Muscle layer of duodenum (tissue), 2 donors: ENCODE data around the gene DDX11.
"Not testable (repeated sequence)": the region's sequence is repeated elsewhere in the genome, so short reads cannot be mapped to it uniquely, and the experiment has no call there.

ENCODE experiments used
- H3K27ac ChIP-seq: one replicate; pipeline ENCODE4 v1.7.0; 2013; ENCODE audit warnings: mild to moderate bottlenecking, low read length
- H3K27me3 ChIP-seq: one replicate; pipeline ENCODE4 v1.7.0; 2013; ENCODE audit warnings: low read depth, mild to moderate bottlenecking, control low read depth, low read length
- H3K36me3 ChIP-seq, 2 donors: one replicate each; pipeline ENCODE4 v1.7.0; 2013; ENCODE audit warnings: low read length in 2 of 2, control low read depth in 1 of 2, mild to moderate bottlenecking in 1 of 2; ENCODE audit not compliant: insufficient read depth in 2 of 2, control insufficient read depth in 1 of 2
- H3K4me1 ChIP-seq, 2 donors: one replicate each; pipeline ENCODE4 v1.7.0; 2013; ENCODE audit warnings: low read length in 2 of 2, mild to moderate bottlenecking in 2 of 2, control low read depth in 1 of 2, moderate library complexity in 1 of 2; ENCODE audit not compliant: insufficient read depth in 2 of 2, control insufficient read depth in 1 of 2
- H3K4me3 ChIP-seq, 2 donors: one replicate each; pipeline ENCODE4 v1.7.0; 2013; ENCODE audit warnings: low read length in 2 of 2, low read depth in 1 of 2, mild to moderate bottlenecking in 1 of 2
- H3K9me3 ChIP-seq, 2 donors: one replicate each; pipeline ENCODE4 v1.7.0; 2013; ENCODE audit warnings: low read length in 2 of 2, control low read depth in 1 of 2, mild to moderate bottlenecking in 1 of 2; ENCODE audit not compliant: control insufficient read depth in 1 of 2
- donor health status: healthy.

The DDX11 gene

DNA sequence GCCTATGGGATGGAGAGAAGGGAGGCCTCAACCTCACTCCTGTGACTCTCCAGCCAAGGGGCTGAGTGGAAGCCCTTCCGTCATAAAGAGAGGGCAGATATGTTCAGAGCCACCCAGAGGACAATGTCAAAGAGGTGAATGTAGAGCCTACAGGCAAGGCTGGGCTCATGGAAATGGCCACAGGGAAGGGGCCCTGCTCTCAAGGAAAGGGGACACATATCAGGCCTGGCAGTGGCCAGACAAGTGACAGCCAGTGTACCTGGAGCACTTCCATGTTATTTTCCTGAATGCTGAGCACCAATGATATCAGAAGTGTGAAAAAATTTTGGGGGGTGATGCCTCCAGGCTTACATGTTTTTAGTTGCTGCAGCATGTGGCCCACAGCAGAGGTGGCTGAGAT is 36.6 kb upstream of the DDX11 start:
- no peak overlapping the region for H3K4me3 ChIP-seq
- no peaks in the 10 kb centered on the region for H3K27me3 ChIP-seq
- H3K9me3 ChIP-seq = no peaks in the 10 kb centered on the region
- no peaks in the 10 kb centered on the region for H3K36me3 ChIP-seq
- H3K4me1 ChIP-seq = no peaks in the 10 kb centered on the region
- H3K27ac ChIP-seq = no peak overlapping the region

DNA sequence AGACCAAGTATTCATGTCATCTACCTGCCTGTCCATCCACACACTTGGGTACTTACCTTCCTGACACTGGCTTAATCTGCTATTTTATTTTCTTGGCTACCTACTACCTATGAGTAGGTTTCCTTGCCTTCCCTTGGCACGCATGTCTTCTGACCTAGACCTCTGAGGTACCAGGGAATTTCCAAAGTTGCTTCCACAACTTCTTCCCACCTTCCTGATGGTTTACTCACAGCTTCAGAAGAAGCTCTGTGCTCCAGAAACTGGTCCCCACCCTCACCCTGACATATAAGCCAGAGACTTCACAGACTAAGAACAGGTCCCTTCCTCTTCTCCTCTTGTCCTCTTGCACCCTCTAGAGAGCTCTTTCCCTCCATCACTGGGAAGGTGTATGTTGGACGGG is 35.7 kb upstream of the DDX11 start:
- Histone ChIP-seq H3K9me3 (no peaks in the 10 kb centered on the region), H3K27ac (no peak overlapping the region), H3K36me3 (no peaks in the 10 kb centered on the region), H3K4me1 (no peaks in the 10 kb centered on the region), H3K27me3 (no peaks in the 10 kb centered on the region), H3K4me3 (no peak overlapping the region)

DNA sequence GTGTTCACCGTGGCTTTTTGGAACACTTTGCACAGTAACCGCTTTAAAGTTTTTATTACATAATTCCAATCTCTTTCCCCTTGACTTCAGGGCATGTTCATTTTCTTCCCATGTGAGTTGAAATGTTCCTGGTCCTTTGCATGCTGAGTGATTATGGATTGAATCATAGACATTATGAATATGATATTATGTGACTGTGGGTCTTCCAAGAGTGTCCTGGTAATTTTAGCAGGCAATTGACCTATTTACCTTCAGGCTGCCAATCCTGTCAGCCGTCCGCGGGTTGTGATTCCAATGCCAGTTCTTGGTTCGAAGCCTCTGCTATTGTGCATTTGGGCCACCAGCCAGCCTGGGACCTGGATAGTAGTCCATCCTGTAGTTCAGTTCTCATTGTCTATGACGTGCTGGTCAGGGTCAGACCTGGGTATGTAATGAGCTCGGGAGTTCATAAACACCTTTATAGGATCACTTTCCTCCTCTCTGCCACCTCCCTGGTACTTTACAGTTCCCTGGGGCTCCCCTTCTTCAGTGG is 32.6 kb upstream of the DDX11 start:
- no peaks in the 10 kb centered on the region for H3K4me1 ChIP-seq
- no peaks in the 10 kb centered on the region for H3K36me3 ChIP-seq
- no peak overlapping the region for H3K4me3 ChIP-seq
- H3K27me3 ChIP-seq = no peaks in the 10 kb centered on the region
- H3K27ac ChIP-seq = no peak overlapping the region
- no peaks in the 10 kb centered on the region for H3K9me3 ChIP-seq

DNA sequence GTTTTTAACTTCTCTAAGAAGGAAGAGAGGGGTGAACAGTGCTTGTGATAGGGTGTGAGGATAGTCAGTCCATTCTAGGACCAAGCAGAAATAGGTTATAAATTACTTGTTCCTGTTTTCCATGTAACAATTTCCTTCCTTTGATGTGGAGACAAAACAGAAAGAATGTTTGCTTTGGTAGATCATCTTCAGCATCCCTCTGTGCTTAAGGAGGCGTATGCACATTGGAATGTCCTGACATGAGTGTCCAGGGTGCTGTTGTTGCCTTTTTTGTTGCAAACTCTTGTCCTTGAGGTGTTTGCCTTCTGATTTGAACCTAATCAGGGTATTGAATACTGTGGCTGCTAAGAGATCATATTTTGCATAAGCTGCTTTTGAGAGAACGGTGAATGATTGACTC is 23.5 kb upstream of the DDX11 start:
- H3K27me3 ChIP-seq, H3K9me3 ChIP-seq, H3K4me1 ChIP-seq, H3K4me3 ChIP-seq, H3K36me3 ChIP-seq, H3K27ac ChIP-seq: not testable (repeated sequence)

DNA sequence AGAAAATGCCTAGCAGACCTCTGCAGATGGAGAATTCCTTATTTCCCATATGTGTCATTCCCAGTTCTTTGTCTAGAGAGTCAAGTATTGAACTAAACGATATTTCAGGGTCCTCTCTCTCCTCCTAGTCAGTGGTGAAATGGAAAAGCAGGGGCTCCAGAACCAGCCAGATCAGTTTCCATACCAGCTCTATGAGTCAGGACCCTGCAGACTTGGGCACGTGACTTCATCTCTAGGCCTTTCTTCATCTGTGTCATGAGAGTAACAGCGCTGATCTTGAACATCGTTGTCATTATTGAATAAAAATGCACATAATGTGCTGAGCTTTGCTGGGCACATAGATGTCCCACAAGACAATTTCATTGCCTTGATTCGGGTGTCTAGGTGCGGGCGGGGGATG is 23.1 kb upstream of the DDX11 start:
- not testable (repeated sequence) for H3K27ac ChIP-seq, H3K36me3 ChIP-seq, H3K4me3 ChIP-seq, H3K27me3 ChIP-seq, H3K9me3 ChIP-seq, H3K4me1 ChIP-seq

DNA sequence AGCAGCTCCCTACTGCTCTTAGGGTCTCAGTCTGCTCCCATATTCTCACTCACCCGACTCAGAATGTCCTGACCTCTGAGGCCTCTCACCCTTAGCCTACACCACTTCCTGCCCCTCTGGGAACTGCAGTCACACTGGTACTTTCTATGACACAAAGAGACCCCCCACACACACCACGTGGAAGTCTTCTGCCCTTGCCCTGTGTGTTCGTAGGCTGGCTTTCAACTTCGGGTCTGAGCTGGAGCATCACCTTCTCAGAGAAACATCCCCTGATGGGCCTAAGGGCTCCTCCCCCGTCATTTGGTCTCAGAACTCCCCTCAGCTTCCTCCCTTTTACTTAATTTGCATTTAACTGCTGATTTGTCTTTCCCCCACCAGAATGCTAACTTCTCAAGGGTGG is 22.0 kb upstream of the DDX11 start:
- H3K4me1 ChIP-seq, H3K36me3 ChIP-seq, H3K27me3 ChIP-seq, H3K27ac ChIP-seq, H3K9me3 ChIP-seq, H3K4me3 ChIP-seq: not testable (repeated sequence)

DNA sequence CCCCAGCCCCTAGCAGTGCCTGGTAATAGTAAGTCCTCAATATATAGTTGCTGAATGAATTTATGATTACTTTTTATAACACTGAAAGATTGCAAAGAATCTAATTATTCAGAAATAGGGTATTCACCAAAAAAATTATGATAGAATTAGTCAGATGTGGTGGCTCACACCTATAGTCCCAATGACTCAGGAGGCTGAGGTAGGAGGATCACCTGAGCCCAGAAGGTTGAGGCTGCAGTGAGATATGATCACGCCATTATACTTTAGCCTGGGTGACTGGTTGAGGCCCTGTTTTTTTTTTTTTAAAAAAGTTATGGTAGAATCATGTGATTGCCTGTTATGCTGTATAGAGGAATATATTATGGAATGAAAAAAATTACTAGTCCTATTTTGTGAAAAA is 21.5 kb upstream of the DDX11 start:
- not testable (repeated sequence) for H3K36me3 ChIP-seq, H3K27me3 ChIP-seq, H3K27ac ChIP-seq, H3K9me3 ChIP-seq, H3K4me1 ChIP-seq, H3K4me3 ChIP-seq

DNA sequence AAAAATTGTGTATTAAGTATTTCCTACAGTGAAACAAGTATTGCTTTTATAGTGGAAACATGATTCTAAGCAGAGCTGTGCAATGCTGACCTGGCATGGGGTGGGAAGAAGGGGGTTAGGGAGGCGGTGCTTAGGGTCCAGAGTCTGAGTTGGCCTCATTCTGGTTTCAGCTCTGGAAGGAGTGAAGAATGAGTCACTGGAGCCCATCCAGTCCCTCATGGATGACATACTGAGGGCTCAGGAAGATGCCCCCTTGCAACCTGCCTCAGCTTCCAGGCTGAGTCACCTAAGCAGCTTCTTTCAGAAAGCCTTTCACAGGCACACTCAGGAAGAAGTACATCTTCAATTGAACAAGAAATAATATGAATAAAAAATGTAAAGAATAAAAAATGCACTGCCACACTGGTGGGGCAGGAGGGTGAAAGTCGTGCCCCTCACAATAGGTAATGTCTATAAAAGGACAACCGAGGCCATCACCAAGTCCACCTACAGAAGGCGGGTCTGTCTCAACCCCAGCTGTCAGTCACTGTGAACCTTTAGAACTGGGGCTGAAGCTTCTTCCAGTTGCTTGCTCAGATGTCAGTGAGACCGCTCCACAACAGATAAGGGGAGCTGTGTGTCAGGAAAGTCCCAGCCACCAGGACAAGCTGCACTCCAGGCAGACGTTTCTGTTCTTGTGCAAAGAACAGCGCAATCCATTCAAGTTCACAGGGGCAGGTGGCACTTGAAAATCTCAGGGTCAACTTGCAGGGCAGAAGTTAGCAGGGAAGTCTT is 20.8 kb upstream of the DDX11 start:
- H3K36me3 ChIP-seq, H3K27me3 ChIP-seq, H3K9me3 ChIP-seq, H3K27ac ChIP-seq, H3K4me3 ChIP-seq, H3K4me1 ChIP-seq: not testable (repeated sequence)

DNA sequence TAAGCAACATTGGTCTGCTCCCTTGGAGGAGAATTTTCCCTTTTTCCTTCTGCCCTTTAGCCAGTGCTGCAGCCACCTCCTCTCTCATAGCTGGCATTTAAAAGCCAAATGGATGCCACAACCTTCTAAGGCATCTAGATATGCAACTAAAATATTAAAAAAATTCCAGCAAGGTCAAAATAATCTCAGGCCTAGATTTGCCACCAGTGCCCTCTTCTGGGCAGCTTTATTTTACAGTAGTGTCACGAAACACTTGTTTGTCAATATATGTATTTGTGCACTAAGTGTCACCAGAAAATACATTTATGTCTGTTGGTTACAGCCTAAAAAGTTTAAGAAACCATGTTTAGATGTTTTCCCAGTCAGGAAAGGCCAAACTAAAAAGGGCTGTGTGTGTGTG is 19.7 kb upstream of the DDX11 start:
- not testable (repeated sequence) for H3K4me1 ChIP-seq, H3K4me3 ChIP-seq, H3K9me3 ChIP-seq, H3K36me3 ChIP-seq, H3K27me3 ChIP-seq, H3K27ac ChIP-seq

DNA sequence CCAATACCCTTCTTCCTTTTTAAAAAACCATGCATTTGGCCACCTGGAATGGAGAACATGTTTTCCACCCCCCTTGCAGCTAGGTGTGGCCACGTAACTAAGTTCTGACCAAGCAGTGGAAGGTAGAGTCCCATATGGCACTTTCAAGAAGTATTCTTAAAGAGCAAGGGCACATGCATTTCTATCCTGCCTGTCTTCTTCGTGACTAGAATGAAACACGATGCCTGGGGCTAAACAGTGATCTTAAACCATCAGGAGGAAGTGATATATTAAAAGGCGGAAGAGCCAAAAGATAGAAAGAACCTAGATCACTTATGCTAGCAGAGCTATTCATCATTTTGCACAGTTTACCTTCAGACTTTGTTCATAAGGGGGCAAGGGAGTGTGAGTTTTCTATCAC is 16.0 kb upstream of the DDX11 start:
- H3K27ac ChIP-seq = no peak overlapping the region
- H3K27me3 ChIP-seq = no peaks in the 10 kb centered on the region
- no peaks in the 10 kb centered on the region for H3K4me1 ChIP-seq
- no peaks in the 10 kb centered on the region for H3K9me3 ChIP-seq
- H3K36me3 ChIP-seq = no peaks in the 10 kb centered on the region
- H3K4me3 ChIP-seq = no peak overlapping the region

DNA sequence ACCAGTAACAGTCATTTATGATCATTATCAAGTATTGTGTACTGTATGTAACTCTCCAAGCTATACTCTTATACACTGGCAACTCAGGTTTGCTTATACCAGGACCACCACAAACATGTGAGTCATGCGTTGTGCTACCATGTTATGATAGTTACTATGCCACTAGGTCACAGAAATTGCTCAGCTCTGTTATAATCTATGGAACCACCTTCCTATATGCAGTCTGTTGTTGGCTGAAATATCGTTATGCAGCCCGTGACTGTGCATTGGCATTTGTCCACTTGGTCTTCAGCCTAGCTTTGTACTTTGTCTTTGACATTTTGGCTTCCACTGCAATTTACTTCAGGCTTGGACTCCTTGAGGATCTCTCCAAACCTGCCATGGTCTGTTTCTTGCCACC is 7.5 kb upstream of the DDX11 start:
- H3K36me3 ChIP-seq, H3K4me3 ChIP-seq, H3K4me1 ChIP-seq, H3K27me3 ChIP-seq, H3K9me3 ChIP-seq, H3K27ac ChIP-seq: not testable (repeated sequence)

DNA sequence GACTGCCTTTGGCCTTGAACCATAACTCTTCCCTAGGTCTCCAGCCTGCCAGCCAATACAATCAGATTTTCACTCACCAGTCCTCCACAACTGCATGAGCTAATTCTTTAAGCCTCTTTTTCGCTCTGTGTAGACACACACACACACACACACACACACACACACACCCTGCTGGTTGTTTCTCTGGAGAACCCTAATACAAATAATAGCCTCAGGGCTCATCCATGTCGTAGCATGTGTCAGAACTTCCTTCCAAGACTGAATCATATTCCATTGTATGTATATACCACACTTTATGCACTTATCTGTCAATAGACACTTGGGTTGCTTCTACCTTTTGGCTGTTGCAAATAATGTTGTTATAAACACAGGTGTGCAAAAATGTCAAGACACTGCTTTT is 6.0 kb upstream of the DDX11 start:
- not testable (repeated sequence) for H3K36me3 ChIP-seq, H3K4me3 ChIP-seq, H3K4me1 ChIP-seq, H3K27ac ChIP-seq, H3K27me3 ChIP-seq, H3K9me3 ChIP-seq
